ENCODE results near the gene TTLL10. TPM values are rescaled to one million over a fixed set of nuclear protein-coding genes. Genes with fewer than 3 reads are reported as not detected.

The TTLL10 gene
- polyA plus RNA-seq, 1 donor = 0.64 TPM

DNA sequence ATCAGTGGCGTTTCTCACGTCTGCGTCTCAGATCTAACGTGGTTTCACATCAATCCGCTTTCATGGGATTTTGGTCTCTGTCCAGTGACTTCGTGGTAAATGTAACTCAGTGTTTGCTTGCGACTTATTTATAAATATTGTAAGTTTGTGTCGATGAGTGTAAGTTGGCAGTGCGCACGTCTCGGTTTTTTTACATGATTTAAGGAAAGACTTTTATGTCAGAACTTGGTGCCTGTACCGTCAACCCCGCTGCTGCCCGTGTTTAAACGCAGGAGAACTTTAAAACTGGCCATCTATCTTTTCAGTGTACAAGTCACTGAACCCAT is 59.9 kb downstream of the TTLL10 start:
- H3K9me3 ChIP-seq (ENCODE audit: control insufficient read depth, low read depth, low read length) = peaks cover 21% of the 10 kb centered on the region
- peaks cover 22% of the 10 kb centered on the region for H3K36me3 ChIP-seq (ENCODE audit: control insufficient read depth, insufficient read depth, low read length)
- no peak overlapping the region for H3K4me3 ChIP-seq (ENCODE audit: low read length)
- 100% methylated on average over 5 of the region's 15 CpGs for WGBS (ENCODE audit: insufficient coverage, low lambda C conversion rate)
- H3K4me1 ChIP-seq (ENCODE audit: control insufficient read depth, insufficient read depth, low read length) = peaks cover 43% of the 10 kb centered on the region
- H3K27ac ChIP-seq (ENCODE audit: low read length) = no peak overlapping the region
- no peak for DNase-seq
- peaks cover 13% of the 10 kb centered on the region for H3K27me3 ChIP-seq (ENCODE audit: control insufficient read depth, insufficient read depth, low read length)

DNA sequence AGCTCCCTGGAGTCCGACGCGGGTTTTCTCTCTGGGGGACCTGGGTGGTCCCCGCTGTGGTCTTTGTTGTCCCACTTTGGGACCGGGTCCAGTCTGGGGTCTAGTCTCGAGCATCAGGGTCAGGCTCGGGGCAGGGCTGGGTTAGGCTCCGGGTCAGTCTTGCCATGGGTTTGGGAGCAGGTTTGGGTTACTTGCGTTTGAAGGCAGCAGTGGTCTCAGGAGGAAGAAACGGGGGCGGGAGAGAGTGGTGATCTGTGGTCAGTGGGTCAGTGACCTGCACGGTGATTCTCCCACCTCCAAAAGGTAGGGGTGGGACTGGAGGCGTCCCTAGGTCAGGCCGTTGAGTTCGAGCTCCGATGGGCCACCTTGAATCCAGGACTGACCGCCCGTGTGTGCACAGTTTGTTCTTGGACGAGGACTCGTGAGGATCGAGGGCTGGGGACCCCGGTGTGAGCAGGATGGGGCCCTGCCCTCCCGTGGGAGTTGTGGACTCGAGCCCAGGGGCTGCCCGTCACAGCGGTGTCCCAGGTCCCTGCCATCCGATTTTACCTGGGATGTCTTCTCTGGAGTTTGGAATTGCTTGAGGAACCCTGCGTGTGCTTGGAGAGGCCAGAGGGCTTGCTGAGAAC is 60.6 kb downstream of the TTLL10 start:
- WGBS (ENCODE audit: insufficient coverage, low lambda C conversion rate) = no CpG with 5 or more reads among the region's 28 CpGs
- Histone ChIP-seq H3K4me1 (ENCODE audit: control insufficient read depth, insufficient read depth, low read length) (peaks cover 45% of the 10 kb centered on the region), H3K27me3 (ENCODE audit: control insufficient read depth, insufficient read depth, low read length) (peaks cover 21% of the 10 kb centered on the region), H3K36me3 (ENCODE audit: control insufficient read depth, insufficient read depth, low read length) (peaks cover 18% of the 10 kb centered on the region), H3K4me3 (ENCODE audit: low read length) (no peak overlapping the region), H3K9me3 (ENCODE audit: control insufficient read depth, low read depth, low read length) (peaks cover 19% of the 10 kb centered on the region), H3K27ac (ENCODE audit: low read length) (no peak overlapping the region)
- no peak for DNase-seq

DNA sequence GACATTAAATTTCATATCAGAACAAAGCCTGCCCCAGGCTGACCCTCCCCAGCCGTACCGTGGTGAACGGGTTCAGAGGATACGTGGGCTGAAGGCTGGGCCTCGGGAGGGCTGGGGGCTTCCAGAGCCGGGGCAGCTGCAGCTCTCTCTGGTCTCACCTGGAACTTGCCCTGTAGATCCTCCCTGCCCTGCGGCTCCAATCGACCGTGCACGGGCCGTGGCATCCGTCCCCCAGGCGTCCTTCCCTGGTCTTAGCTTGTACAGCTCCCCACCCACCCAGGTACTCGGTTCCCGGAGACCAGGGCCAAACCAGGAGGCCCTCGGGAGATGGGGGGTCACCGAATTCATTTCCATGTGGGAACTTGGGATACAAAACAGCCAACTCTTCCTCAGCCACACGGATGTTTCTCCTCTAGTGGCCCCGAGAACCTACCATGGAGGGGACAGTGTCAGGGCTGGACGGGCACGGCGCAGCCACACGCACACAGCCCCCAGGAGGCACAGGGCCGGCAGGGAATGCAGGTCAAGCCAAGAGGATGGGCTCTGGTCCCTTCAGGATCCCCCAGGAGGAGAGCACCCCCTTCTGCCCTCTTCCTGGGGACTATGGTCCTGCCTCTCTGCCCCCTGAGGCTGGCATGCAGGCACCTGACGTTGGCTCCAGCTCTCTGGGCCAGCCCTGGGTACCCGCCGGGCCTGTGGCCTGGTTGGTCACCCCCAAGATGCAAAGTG is 61.5 kb downstream of the TTLL10 start:
- peaks cover 49% of the 10 kb centered on the region for H3K4me1 ChIP-seq (ENCODE audit: control insufficient read depth, insufficient read depth, low read length)
- no CpG with 5 or more reads among the region's 27 CpGs for WGBS (ENCODE audit: insufficient coverage, low lambda C conversion rate)
- no peak overlapping the region for H3K4me3 ChIP-seq (ENCODE audit: low read length)
- peaks cover 30% of the 10 kb centered on the region for H3K27me3 ChIP-seq (ENCODE audit: control insufficient read depth, insufficient read depth, low read length)
- H3K9me3 ChIP-seq (ENCODE audit: control insufficient read depth, low read depth, low read length) = peaks cover 26% of the 10 kb centered on the region
- H3K27ac ChIP-seq (ENCODE audit: low read length) = no peak overlapping the region
- peaks cover 11% of the 10 kb centered on the region for H3K36me3 ChIP-seq (ENCODE audit: control insufficient read depth, insufficient read depth, low read length)
- DNase-seq = no peak

DNA sequence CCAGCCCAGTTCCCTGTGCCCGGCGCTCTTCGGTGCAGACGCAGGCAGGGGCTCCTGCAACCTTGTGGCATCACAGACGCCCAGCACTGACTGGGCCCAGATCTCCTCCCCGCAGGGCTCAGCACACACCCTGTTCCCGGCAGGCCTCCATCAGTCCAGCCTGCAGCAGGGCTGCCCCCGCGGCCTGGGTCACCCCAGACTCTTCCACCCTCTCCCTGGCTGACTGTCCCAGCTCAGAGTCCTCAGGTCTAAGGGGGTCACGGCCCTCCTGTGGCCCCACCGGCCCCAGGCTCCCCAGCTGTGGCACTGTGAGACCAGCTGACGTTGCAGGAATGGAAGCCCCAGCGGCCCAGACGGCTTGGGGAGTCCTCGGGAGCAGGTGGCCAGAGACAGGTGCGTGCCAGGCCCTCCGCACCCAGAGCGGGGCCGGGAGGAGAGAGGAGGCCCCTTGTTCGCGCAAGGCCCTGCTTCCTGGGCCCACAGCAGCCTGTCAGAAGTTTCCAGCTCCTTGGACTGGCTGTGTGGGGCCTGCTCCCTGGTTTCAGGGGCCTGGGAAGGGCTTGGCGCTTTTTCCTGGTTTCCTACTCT is 62.6 kb downstream of the TTLL10 start:
- Histone ChIP-seq H3K27me3 (ENCODE audit: control insufficient read depth, insufficient read depth, low read length) (peaks cover 35% of the 10 kb centered on the region), H3K4me3 (ENCODE audit: low read length) (no peak overlapping the region), H3K36me3 (ENCODE audit: control insufficient read depth, insufficient read depth, low read length) (peaks cover 10% of the 10 kb centered on the region), H3K9me3 (ENCODE audit: control insufficient read depth, low read depth, low read length) (peaks cover 26% of the 10 kb centered on the region), H3K4me1 (ENCODE audit: control insufficient read depth, insufficient read depth, low read length) (peaks cover 44% of the 10 kb centered on the region), H3K27ac (ENCODE audit: low read length) (peak overlapping the region; percentile 8)
- no CpG with 5 or more reads among the region's 22 CpGs for WGBS (ENCODE audit: insufficient coverage, low lambda C conversion rate)
- DNase-seq = peak; percentile 18 to 54

DNA sequence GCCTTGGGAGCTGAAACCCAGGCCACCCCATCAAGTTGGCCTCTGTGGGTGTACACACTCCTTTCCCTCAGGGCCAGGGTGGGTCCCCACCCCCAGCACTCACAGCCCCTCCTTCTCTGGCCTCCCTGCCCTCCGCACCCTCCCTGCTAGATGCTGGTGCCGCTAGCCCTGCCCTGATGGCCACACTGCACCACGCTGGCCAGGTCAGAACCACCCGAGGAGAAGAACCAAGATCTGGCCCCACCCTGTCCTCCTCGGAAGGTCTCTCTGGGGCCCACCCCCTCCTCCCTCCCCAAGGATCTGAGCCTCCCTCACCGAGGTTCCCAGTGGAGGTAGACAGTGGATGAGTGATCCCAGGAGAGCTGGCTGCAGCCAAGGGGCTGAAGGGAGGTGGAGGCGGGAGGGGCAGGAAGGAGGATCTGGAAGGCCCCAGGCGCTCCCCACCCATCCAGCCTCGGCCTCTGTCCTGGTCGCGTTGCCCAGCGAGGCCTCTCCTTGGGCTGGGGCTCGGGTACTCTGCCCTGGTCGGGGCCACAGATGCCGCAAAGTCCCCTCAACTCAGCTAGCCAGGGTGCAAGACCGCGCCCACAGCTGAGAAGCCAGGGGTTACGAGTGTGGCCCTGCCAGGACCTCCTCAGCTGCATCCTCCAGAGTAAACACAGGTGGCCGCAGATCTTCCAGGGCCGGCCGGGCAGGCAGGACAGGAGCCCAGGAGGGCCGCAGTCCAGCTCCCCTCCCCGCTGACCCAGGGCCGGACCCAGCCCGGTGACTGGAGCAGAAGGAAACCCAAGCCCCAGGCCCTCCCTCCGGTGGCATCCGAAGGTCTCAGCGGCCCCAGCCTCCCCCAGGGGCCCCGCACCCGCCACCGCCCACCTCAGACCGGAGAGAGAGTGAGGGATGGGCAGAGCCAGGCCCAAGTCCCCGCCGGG is 63.5 kb downstream of the TTLL10 start:
- peaks cover 35% of the 10 kb centered on the region for H3K27me3 ChIP-seq (ENCODE audit: control insufficient read depth, insufficient read depth, low read length)
- WGBS (ENCODE audit: insufficient coverage, low lambda C conversion rate) = no CpG with 5 or more reads among the region's 34 CpGs
- H3K4me1 ChIP-seq (ENCODE audit: control insufficient read depth, insufficient read depth, low read length) = peaks cover 44% of the 10 kb centered on the region
- peak; percentile 20 to 51 for DNase-seq
- H3K4me3 ChIP-seq (ENCODE audit: low read length) = peak overlapping the region; percentile 0
- peak overlapping the region; percentile 12 for H3K27ac ChIP-seq (ENCODE audit: low read length)
- H3K9me3 ChIP-seq (ENCODE audit: control insufficient read depth, low read depth, low read length) = peaks cover 26% of the 10 kb centered on the region
- H3K36me3 ChIP-seq (ENCODE audit: control insufficient read depth, insufficient read depth, low read length) = peaks cover 10% of the 10 kb centered on the region

DNA sequence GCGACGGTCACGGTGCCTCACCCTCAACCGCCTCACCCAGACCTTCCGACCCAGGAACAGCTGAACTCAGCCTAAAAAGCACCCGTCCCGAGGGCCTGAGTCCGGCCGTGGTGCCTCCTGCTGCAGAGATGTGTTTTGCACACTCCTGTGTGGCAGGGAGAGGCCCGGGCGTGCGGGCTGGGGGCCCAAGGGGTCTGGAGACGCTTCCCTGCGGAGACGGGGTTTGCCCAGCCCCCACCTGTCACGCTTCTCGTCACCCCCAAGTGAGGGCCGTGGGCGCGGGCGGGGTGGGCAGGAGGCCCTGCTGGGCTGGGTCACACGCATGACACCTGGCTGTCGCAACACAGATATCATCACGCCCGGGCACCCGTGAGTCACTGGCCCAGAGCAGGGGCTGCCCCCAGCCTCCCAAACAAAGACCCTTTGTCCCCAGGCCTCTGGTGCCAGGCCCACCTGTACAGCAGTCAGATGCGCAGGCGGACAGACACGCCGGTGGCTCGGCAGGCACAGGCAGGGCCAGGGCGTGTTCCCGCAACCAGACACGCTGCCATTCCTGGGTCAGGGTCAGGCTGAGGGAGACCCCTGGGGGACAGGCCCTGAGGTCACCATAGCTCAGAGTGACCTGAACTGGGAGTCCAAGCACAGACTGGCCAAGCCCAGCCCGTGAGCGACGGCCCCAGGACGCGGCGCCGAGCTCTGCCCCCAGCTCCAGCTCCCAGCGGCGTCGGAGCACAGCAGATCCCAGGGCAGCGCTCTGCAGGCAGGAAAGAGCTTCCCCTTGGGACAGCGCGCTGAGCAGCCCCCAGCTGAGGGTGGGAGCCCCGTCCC is 64.4 kb downstream of the TTLL10 start:
- no CpG with 5 or more reads among the region's 48 CpGs for WGBS (ENCODE audit: insufficient coverage, low lambda C conversion rate)
- peaks cover 35% of the 10 kb centered on the region for H3K27me3 ChIP-seq (ENCODE audit: control insufficient read depth, insufficient read depth, low read length)
- peaks cover 41% of the 10 kb centered on the region for H3K4me1 ChIP-seq (ENCODE audit: control insufficient read depth, insufficient read depth, low read length)
- peaks cover 19% of the 10 kb centered on the region for H3K9me3 ChIP-seq (ENCODE audit: control insufficient read depth, low read depth, low read length)
- H3K27ac ChIP-seq (ENCODE audit: low read length) = no peak overlapping the region
- peaks cover 10% of the 10 kb centered on the region for H3K36me3 ChIP-seq (ENCODE audit: control insufficient read depth, insufficient read depth, low read length)
- peak overlapping the region; percentile 0 for H3K4me3 ChIP-seq (ENCODE audit: low read length)
- peak; percentile 76 to 82 for DNase-seq

DNA sequence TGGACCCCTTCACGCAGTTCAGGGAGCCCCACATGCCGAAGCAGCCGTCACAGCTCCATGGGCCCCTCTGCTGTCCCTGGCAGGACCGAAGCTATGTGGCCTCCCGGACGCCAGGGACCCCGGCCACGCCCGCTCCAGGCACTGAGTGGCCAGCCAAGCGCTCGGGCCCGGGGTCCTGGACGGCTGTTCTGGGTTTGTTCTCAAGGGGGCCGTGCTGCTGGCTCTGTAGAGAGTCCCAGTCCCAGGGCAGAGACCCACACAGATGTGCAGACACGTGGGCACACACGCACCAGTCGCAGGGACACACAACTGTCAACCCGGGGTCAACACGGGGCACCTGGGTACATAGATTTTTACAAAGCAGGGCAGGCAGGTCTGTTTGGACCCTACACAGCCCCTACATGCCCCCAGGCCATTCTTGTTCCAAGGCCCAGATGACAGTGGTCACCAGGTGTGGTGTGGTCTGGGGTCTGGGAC is 65.1 kb downstream of the TTLL10 start:
- H3K9me3 ChIP-seq (ENCODE audit: control insufficient read depth, low read depth, low read length) = peaks cover 12% of the 10 kb centered on the region
- DNase-seq = no peak
- H3K27me3 ChIP-seq (ENCODE audit: control insufficient read depth, insufficient read depth, low read length) = peaks cover 35% of the 10 kb centered on the region
- peaks cover 39% of the 10 kb centered on the region for H3K4me1 ChIP-seq (ENCODE audit: control insufficient read depth, insufficient read depth, low read length)
- no peak overlapping the region for H3K4me3 ChIP-seq (ENCODE audit: low read length)
- H3K27ac ChIP-seq (ENCODE audit: low read length) = no peak overlapping the region
- no CpG with 5 or more reads among the region's 19 CpGs for WGBS (ENCODE audit: insufficient coverage, low lambda C conversion rate)
- H3K36me3 ChIP-seq (ENCODE audit: control insufficient read depth, insufficient read depth, low read length) = peaks cover 8% of the 10 kb centered on the region

DNA sequence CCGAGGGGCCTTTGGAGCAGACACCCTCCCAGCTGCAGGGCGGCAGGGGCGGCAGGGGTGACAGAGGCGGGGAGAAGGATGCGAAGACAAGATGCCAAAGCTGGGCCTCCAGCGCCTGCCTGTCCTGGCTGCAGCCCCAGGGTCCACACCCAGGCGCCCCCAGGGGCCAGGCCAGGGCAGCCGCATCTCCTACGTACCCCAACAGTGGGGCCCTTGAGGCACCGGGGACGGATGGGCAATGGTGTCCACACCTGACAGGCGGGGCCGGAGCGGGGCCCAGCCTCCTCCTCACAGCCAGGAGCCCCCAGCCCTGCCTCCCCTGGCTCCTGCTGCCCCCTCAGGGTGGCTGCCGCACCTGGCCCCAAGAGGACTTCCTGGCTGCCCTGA is 65.5 kb downstream of the TTLL10 start:
- Histone ChIP-seq H3K4me1 (ENCODE audit: control insufficient read depth, insufficient read depth, low read length) (peaks cover 36% of the 10 kb centered on the region), H3K4me3 (ENCODE audit: low read length) (no peak overlapping the region), H3K27me3 (ENCODE audit: control insufficient read depth, insufficient read depth, low read length) (peaks cover 35% of the 10 kb centered on the region), H3K27ac (ENCODE audit: low read length) (no peak overlapping the region), H3K9me3 (ENCODE audit: control insufficient read depth, low read depth, low read length) (peaks cover 11% of the 10 kb centered on the region), H3K36me3 (ENCODE audit: control insufficient read depth, insufficient read depth, low read length) (peaks cover 3% of the 10 kb centered on the region)
- WGBS (ENCODE audit: insufficient coverage, low lambda C conversion rate) = no CpG with 5 or more reads among the region's 15 CpGs
- DNase-seq = no peak

DNA sequence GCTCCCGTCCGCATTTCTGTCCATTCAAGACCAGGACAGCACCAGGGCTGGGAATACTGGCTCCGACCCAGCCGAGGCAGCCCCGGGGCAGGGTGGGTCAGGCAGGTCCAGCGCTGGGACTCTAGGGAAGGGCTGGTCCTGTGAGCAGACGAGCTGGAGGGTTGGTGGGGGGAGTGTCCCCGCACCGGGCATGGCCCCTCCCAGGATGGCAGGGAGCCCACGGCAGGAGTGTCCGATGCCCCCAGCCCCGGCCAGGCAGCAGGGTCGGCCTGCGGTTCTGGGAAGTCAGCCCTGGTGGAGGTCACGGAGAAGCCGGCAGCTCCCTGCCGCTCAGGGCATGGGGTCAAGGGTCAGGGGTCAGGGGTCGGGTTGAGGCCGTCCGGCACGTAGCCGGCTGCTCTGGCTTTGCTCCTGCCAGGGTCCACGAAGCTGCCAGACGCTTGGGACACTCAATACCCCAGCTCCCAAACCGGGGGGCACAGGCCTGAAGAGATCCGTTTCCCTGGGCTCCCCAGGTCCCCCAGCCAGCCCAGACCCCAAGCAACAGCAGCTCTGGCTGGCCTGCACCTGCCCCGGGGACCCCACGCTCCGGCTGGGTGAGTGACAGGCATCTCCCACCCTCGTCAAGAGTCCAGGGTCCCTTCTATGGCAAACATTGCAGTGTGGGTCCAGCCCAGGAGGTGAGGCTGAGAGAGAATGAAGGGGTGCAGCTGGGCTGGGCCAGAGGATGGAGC is 66.1 kb downstream of the TTLL10 start:
- H3K9me3 ChIP-seq (ENCODE audit: control insufficient read depth, low read depth, low read length) = peaks cover 11% of the 10 kb centered on the region
- no peak overlapping the region for H3K27ac ChIP-seq (ENCODE audit: low read length)
- no peaks in the 10 kb centered on the region for H3K36me3 ChIP-seq (ENCODE audit: control insufficient read depth, insufficient read depth, low read length)
- H3K4me3 ChIP-seq (ENCODE audit: low read length) = no peak overlapping the region
- no CpG with 5 or more reads among the region's 30 CpGs for WGBS (ENCODE audit: insufficient coverage, low lambda C conversion rate)
- H3K4me1 ChIP-seq (ENCODE audit: control insufficient read depth, insufficient read depth, low read length) = peaks cover 36% of the 10 kb centered on the region
- H3K27me3 ChIP-seq (ENCODE audit: control insufficient read depth, insufficient read depth, low read length) = peaks cover 35% of the 10 kb centered on the region
- DNase-seq = no peak

Measured in large intestine (tissue), 3 donors.